K562 (cell line): ENCODE results near the gene SAFB. TPM values are rescaled to one million over a fixed set of nuclear protein-coding genes. Genes with fewer than 3 reads are reported as not detected.

Experiments
- ATAC-seq: fragments of 200-7000 bp; cut with Tn5 transposase; 3 replicates; pipeline ENCODE4 v1.9.1; 2020; ENCODE audit warnings: moderate library complexity
- BruUV-seq: library from RNA; stranded (reverse); fragments of 400-500 nt; replicated peaks from 2 replicates; lab custom pipeline; 2021; lab: Mats Ljungman, UMichigan
- CTCF ChIA-PET: fragments of 300-600 bp; formaldehyde crosslinking; extraction: SDS; loops from one replicate; lab custom pipeline; 2021; ENCODE audit warnings: low intra/inter-chr PET ratio; lab: Yijun Ruan, JAX
- POLR2A ChIA-PET: fragments of 300-600, 350-650 bp; sonication (Branson Sonifier 250); formaldehyde crosslinking; extraction: SDS; loops from one replicate; lab custom pipeline; 2021; ENCODE audit warnings: antibody characterized with exemption, inconsistent platforms; lab: Yijun Ruan, JAX
- DNase-seq, 4 experiments: peaks; one replicate each; pipeline versions ENCODE4 v3.0.0 to v3.0.0-alpha.2; 2011 to 2018; ENCODE audit warnings: low spot score in 3 of 4, mixed read lengths in 3 of 4; ENCODE audit errors: extremely low read depth in 1 of 4
- FAIRE-seq: peaks from 2 replicates; lab custom pipeline; 2011; peaks lifted over from hg19 to GRCh38; lab: Jason Lieb, UNC
- H2AFZ ChIP-seq: 2 replicates; pipeline ENCODE4 v1.6.0; 2011; ENCODE audit warnings: low read depth, low read length, control low read depth, inconsistent platforms
- H3K27ac ChIP-seq: fragments of 200-600 bp; 3 replicates; pipeline ENCODE4 v1.8.0; 2011; ENCODE audit warnings: low read depth, mild to moderate bottlenecking, control low read depth, inconsistent platforms, low read length, moderate library complexity, mixed read lengths; ENCODE audit errors: extremely low read depth
- H3K27me3 ChIP-seq, 2 experiments: fragments of 300-600 bp in 1 of 2; 2 replicates in 1 of 2; 3 replicates in 1 of 2; pipeline versions ENCODE4 v1.6.0 to v1.8.0; 2011; ENCODE audit warnings: inconsistent platforms in 2 of 2, low read length in 2 of 2, mild to moderate bottlenecking in 1 of 2, mixed read lengths in 1 of 2, moderate library complexity in 1 of 2; ENCODE audit not compliant: control insufficient read depth in 2 of 2, insufficient read depth in 2 of 2
- H3K36me3 ChIP-seq: fragments of 300-600 bp; 3 replicates; pipeline ENCODE4 v1.8.0; 2011; ENCODE audit warnings: mild to moderate bottlenecking, low read length, inconsistent platforms; ENCODE audit not compliant: control insufficient read depth, insufficient read depth
- H3K4me1 ChIP-seq, 2 experiments: fragments of 200-600 bp in 1 of 2; replicated peaks in 1 of 2; 2 replicates in 1 of 2; 3 replicates in 1 of 2; pipeline versions ENCODE4 v1.5.1 to v1.8.0; 2011; ENCODE audit warnings: inconsistent platforms in 2 of 2, low read length in 2 of 2, mild to moderate bottlenecking in 1 of 2, mixed read lengths in 1 of 2, moderate library complexity in 1 of 2; ENCODE audit not compliant: control insufficient read depth in 2 of 2, insufficient read depth in 2 of 2
- H3K4me2 ChIP-seq: 2 replicates; pipeline ENCODE4 v1.6.1; 2011; ENCODE audit warnings: low read length, control low read depth, inconsistent platforms, mixed read lengths; ENCODE audit not compliant: insufficient read depth
- H3K4me3 ChIP-seq: fragments of 200-600 bp; sonication (generic), shearing (Covaris generic); 2 replicates; pipeline ENCODE4 v1.5.1; 2016; ENCODE audit warnings: control low read depth, inconsistent platforms
- H3K79me2 ChIP-seq: fragments of 200-600 bp; 3 replicates; pipeline ENCODE4 v1.8.0; 2011; ENCODE audit warnings: low read length, inconsistent platforms; ENCODE audit not compliant: control insufficient read depth, insufficient read depth
- H3K9ac ChIP-seq, 2 experiments: 2 replicates each; pipeline versions ENCODE4 v1.6.0 to v1.6.1; 2011; ENCODE audit warnings: low read depth in 2 of 2, low read length in 2 of 2, control low read depth in 1 of 2, inconsistent platforms in 1 of 2, mild to moderate bottlenecking in 1 of 2, mixed read lengths in 1 of 2; ENCODE audit not compliant: insufficient read depth in 1 of 2
- H3K9me1 ChIP-seq: one replicate; pipeline ENCODE4 v1.6.0; 2011; ENCODE audit warnings: inconsistent platforms, mild to moderate bottlenecking, low read length, moderate library complexity; ENCODE audit not compliant: control insufficient read depth, insufficient read depth
- H3K9me3 ChIP-seq: replicated peaks from 2 replicates; pipeline ENCODE4 v1.5.1; 2011; ENCODE audit warnings: low read depth, low read length, inconsistent platforms; ENCODE audit not compliant: control insufficient read depth, insufficient read depth
- H4K20me1 ChIP-seq: replicated peaks from 2 replicates; pipeline ENCODE4 v1.6.1; 2011; ENCODE audit warnings: low read length, inconsistent platforms, mixed read lengths; ENCODE audit not compliant: control insufficient read depth, insufficient read depth
- AFF1 ChIP-seq, 2 experiments: fragments of 450-650 bp; IDR thresholded peaks; 2 replicates each; pipeline ENCODE4 v1.6.1; 2018; ENCODE audit warnings: mild to moderate bottlenecking in 2 of 2, low read depth in 1 of 2; ENCODE audit not compliant: partially characterized antibody in 2 of 2
- BRCA1 ChIP-seq, 2 experiments: fragments of 450-650 bp in 1 of 2; sonication (generic) in 1 of 2; formaldehyde crosslinking in 1 of 2; IDR thresholded peaks; 2 replicates each; pipeline versions ENCODE4 v1.5.0 to v1.6.1; 2017 to 2020; ENCODE audit warnings: mild to moderate bottlenecking in 1 of 2, missing genetic modification reagents in 1 of 2
- MXD1 ChIP-seq: fragments of 250-450 bp; sonication (Bioruptor Pico); IDR thresholded peaks from 2 replicates; pipeline ENCODE4 v1.8.0; 2021; ENCODE audit warnings: borderline replicate concordance, mild to moderate bottlenecking, moderate library complexity; ENCODE audit not compliant: poor library complexity, severe bottlenecking
- POLR2A ChIP-seq: fragments of 450-650 bp; conservative IDR thresholded peaks from 2 replicates; pipeline ENCODE4 v1.6.1; 2016
- ZNF174 ChIP-seq: fragments of 250-450 bp; sonication (Bioruptor Pico); IDR thresholded peaks from 2 replicates; pipeline ENCODE4 v1.4.0; 2020; ENCODE audit warnings: mild to moderate bottlenecking
- ZNF609 ChIP-seq: sonication (generic); formaldehyde crosslinking; IDR thresholded peaks from 2 replicates; pipeline ENCODE4 v1.8.1; 2023; ENCODE audit warnings: missing genetic modification reagents, mild to moderate bottlenecking, borderline replicate concordance
- WGBS: fragments of 100-300 bp; shearing (Covaris generic); methylation state at CpG from one replicate; pipeline ENCODE4 v1.1.6; 2016; ENCODE audit warnings: low coverage, mixed read lengths; ENCODE audit not compliant: insufficient coverage; ENCODE audit errors: missing lambda C conversion rate; 5-methylcytosine and 5-hydroxymethylcytosine counted together
- in situ Hi-C: fragments of 300-500 bp; cut with MboI; formaldehyde crosslinking; loops from 4 replicates; pipeline ENCODE4 v1.15.0; 2018; ENCODE audit warnings: inconsistent platforms, mixed read lengths
- intact Hi-C: fragments of 100-400 bp; cut with micrococcal nuclease; formaldehyde crosslinking; loops from 2 replicates; pipeline ENCODE4 v1.14.2; 2022
- polyA plus RNA-seq, 8 experiments: library from polyadenylated mRNA; depleted of rRNA in 4 of 8; stranded (reverse) in 5 of 8; unstranded in 3 of 8; fragments of >200 nt; fragmentation: Nextera tagmentation in 2 of 8; fragmentation: Illumina TruSeq in 1 of 8; extraction: Ambion mirVana in 2 of 8; extraction: Trizol in 1 of 8; gene quantifications; 2 replicates each; pipeline versions ENCODE4 v1.2.1 to v1.2.3, GENCODE V29; 2011 to 2014; ENCODE audit warnings: inconsistent platforms in 1 of 8, missing spikeins in 1 of 8
- total RNA-seq, 7 experiments: library from RNA; depleted of rRNA in 6 of 7; stranded (reverse); fragments of >200 nt in 6 of 7; fragmentation: Illumina TruSeq in 2 of 7; extraction: Trizol in 2 of 7; gene quantifications; 2 replicates each; pipeline versions ENCODE4 v1.2.1 to v1.2.3, GENCODE V29; 2011 to 2021; ENCODE audit warnings: low replicate concordance in 1 of 7

Gene SAFB
- total and polyA plus RNA-seq, 9 of the 15 experiments (the other 6 are each of a cell fraction or from before 2014, with no cell fraction given), result 1.1 to 151 (median 83.1) TPM

- TF ChIP-seq ZNF174 (CRISPR knock-in tag) (no peak), ZNF609 (no peak)
These were observed 54.3 kb downstream of the SAFB start (continued) for GRCh38 chr19:5677136-5677535.

- Histone ChIP-seq H3K9me1 (no peaks in the 10 kb centered on the region), H3K4me2 (no peak overlapping the region), H3K27ac (no peak overlapping the region), H4K20me1 (peaks cover 6% of the 10 kb centered on the region; the same call in 1 of the 2 replicates), H3K27me3 (no peaks in the 10 kb centered on the region), H3K4me1 (peaks cover 25 to 67% of the 10 kb centered on the region in 2 experiments), H3K36me3 (peaks cover 17% of the 10 kb centered on the region; the same call in 2 of the 3 replicates), H3K4me3 (no peak overlapping the region), H3K79me2 (peaks cover 12% of the 10 kb centered on the region), H3K9me3 (no peaks in the 10 kb centered on the region), H2AFZ (no peak overlapping the region), H3K9ac (0 out of 4 replicates have a peak overlapping the region, but pooled peaks of 1 of the 2 experiments have one; percentile 22)
- ChIA-PET CTCF (no interaction called here), POLR2A (interaction anchor here (1.0 to 1.2 kb wide), 2 partner anchors 12 to 34 kb away, joined by 3 to 4 read pairs; no protein-coding TSS in a partner anchor)
- FAIRE-seq (no peak), DNase-seq (no peak), ATAC-seq (no peak)
- in situ Hi-C loops, result no loop called here
- 89% methylated on average over 7 of the region's 9 CpGs for WGBS
- no peak for TF ChIP-seq BRCA1 (IDR thresholded peaks at IDR 0.05)
- no peak for TF ChIP-seq BRCA1 (CRISPR knock-in tag; IDR thresholded peaks at IDR 0.05)
- TF ChIP-seq AFF1 (IDR thresholded peaks at IDR 0.05; ENCODE audit: low read depth in 1 of 2, partially characterized antibody in 2 of 2), result no peak
- TF ChIP-seq POLR2A, result 0 out of 2 replicates have a peak, but pooled peaks have one; percentile 1
- no peak for TF ChIP-seq MXD1 (CRISPR knock-in tag)
- BruUV-seq, result no TSS peak
- intact Hi-C loops, result no loop called here
These were observed 54.7 kb downstream of the SAFB start for GRCh38 chr19:5677580-5677979.
